CD4-positive, CD25-positive, alpha-beta regulatory T cell (primary cell): Measurements from ENCODE around the gene NOS1. TPM values are rescaled to one million over a fixed set of nuclear protein-coding genes. Genes with fewer than 3 reads are reported as not detected.
A peak's percentile ranks its signal among the peaks of the same experiment; 100 is the strongest.

ENCODE experiments used
- ATAC-seq, 2 donors: fragments of 150-1000 bp; cut with Tn5 transposase; one replicate each; pipeline ENCODE4 v1.10.0; 2021; ENCODE audit warnings: low read depth in 2 of 2, moderate number of reproducible peaks in 2 of 2, moderate library complexity in 1 of 2
- DNase-seq, 3 donors: peaks; one replicate each; pipeline versions ENCODE4 v3.0.0 to v3.0.0-alpha.2; 2012 to 2022; ENCODE audit warnings: mixed read lengths in 1 of 3
- H3K27ac ChIP-seq: one replicate; pipeline ENCODE4 v1.7.0; 2013; ENCODE audit warnings: mild to moderate bottlenecking, low read length; ENCODE audit not compliant: insufficient read depth, poor library complexity, severe bottlenecking
- H3K27me3 ChIP-seq: one replicate; pipeline ENCODE4 v1.7.0; 2013; ENCODE audit warnings: low read length; ENCODE audit not compliant: control insufficient read depth, insufficient read depth
- H3K36me3 ChIP-seq: one replicate; pipeline ENCODE4 v1.7.0; 2013; ENCODE audit warnings: mild to moderate bottlenecking, low read length, moderate library complexity; ENCODE audit not compliant: control insufficient read depth, insufficient read depth
- H3K4me1 ChIP-seq: 2 replicates; pipeline ENCODE4 v1.7.0; 2013; ENCODE audit warnings: mild to moderate bottlenecking, low read length; ENCODE audit not compliant: insufficient read depth, control insufficient read depth, poor library complexity, severe bottlenecking
- H3K4me3 ChIP-seq: one replicate; pipeline ENCODE4 v1.7.0; 2013; ENCODE audit warnings: low read depth, mild to moderate bottlenecking, low read length, moderate library complexity
- H3K9me3 ChIP-seq, 2 experiments: 1 replicate in 1 of 2; 2 replicates in 1 of 2; pipeline ENCODE4 v1.7.0; 2013; ENCODE audit warnings: low read length in 2 of 2, mild to moderate bottlenecking in 1 of 2, moderate library complexity in 1 of 2; ENCODE audit not compliant: control insufficient read depth in 2 of 2
- H3K27ac Mint-ChIP-seq, 3 donors: one replicate each; pipeline ENCODE4 v1.8.0; 2020 to 2022; ENCODE audit warnings: mild to moderate bottlenecking in 3 of 3, mixed read lengths in 3 of 3, moderate library complexity in 2 of 3
- H3K27me3 Mint-ChIP-seq: one replicate; pipeline ENCODE4 v1.8.0; 2022; ENCODE audit warnings: mild to moderate bottlenecking, mixed read lengths
- H3K36me3 Mint-ChIP-seq: one replicate; pipeline ENCODE4 v1.8.0; 2020; ENCODE audit warnings: mixed read lengths
- H3K4me1 Mint-ChIP-seq, 4 donors: one replicate each; pipeline ENCODE4 v1.8.0; 2020 to 2022; ENCODE audit warnings: mixed read lengths in 4 of 4, mild to moderate bottlenecking in 1 of 4
- H3K4me3 Mint-ChIP-seq, 4 donors: one replicate each; pipeline ENCODE4 v1.8.0; 2020 to 2022; ENCODE audit warnings: mild to moderate bottlenecking in 4 of 4, mixed read lengths in 4 of 4, moderate library complexity in 3 of 4
- H3K9me3 Mint-ChIP-seq, 7 donors: one replicate each; pipeline ENCODE4 v1.8.0; 2020 to 2022; ENCODE audit warnings: mixed read lengths in 7 of 7, mild to moderate bottlenecking in 3 of 7, moderate library complexity in 2 of 7
- polyA plus RNA-seq, 4 donors: library from polyadenylated mRNA; unstranded; fragments of 300-500 nt; fragmentation: Illumina TruSeq; gene quantifications; one replicate each; pipeline ENCODE4 v1.2.3, GENCODE V29; 2021
- total RNA-seq: library from RNA; stranded (reverse); gene quantifications from one replicate; pipeline ENCODE4 v1.2.3, GENCODE V29; 2022

The NOS1 gene
- total RNA-seq (not detected), polyA plus RNA-seq (not detected)

DNA sequence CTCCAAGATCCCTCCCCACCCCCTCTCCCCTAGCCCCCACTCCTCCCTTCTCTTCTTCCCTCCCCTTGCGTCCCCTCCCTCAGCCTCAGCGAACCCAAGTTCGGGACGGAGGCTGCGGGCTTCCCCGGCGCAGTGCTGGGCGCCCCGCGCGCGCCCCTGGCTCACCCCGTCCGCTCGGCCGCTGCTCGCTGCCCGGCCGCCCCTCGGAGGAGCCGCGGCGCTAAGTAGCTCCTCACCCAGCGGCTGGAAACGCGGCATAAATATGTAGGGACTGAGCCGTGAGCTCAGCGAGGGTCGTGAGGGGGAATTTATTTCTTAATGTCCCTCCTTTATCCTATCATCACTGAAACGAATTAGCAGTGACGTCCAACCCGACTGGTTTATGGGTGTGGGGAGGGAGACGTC is at the start of gene NOS1:
NOS1 (minus strand) TSS at position 280 of the 405 bp plus-strand sequence. CDS start 30,557 bp downstream, outside the sequence.
- H3K27me3 ChIP-seq = peaks cover 2% of the 10 kb centered on the region
- Mint-ChIP-seq H3K36me3 (no peaks in the 10 kb centered on the region), H3K27ac (no peak within 1 kb of the TSS), H3K4me3 (no peak within 1 kb of the TSS), H3K27me3 (peaks cover 45% of the 10 kb centered on the region), H3K9me3 (peaks cover 0 to 2% (median 0%) of the 10 kb centered on the region in 7 donors), H3K4me1 (no peaks in the 10 kb centered on the region)
- DNase-seq (no peak), ATAC-seq (no peak)
- H3K9me3 ChIP-seq = no peaks in the 10 kb centered on the region
- H3K4me1 ChIP-seq = no peaks in the 10 kb centered on the region
- no peaks in the 10 kb centered on the region for H3K36me3 ChIP-seq
- H3K4me3 ChIP-seq = no peak within 1 kb of the TSS
- no peak within 1 kb of the TSS for H3K27ac ChIP-seq

DNA sequence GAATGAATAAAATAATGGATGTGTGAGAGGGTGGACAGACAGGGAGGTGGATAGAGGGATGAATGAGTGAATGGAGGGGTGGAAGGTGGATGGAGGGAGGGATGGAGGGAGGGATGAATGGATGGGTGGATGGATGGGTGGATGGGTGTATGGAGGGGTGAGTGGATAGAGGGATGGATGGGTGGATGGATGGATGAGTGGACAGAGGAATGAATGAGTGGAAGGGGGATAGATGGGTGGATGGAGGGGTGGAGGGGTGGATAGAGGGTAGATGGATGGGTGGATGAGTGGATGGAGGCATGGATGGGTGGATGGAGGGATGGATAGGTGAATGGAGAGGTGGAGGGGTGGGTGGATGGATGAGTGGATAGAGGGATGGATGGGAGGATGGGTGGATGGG is 47.9 kb upstream of the NOS1 start:
- DNase-seq (no peak), ATAC-seq (no peak)
- Histone ChIP-seq H3K4me3 (no peak overlapping the region), H3K27ac (no peak overlapping the region), H3K4me1 (no peaks in the 10 kb centered on the region), H3K9me3 (no peaks in the 10 kb centered on the region), H3K36me3 (no peaks in the 10 kb centered on the region), H3K27me3 (no peaks in the 10 kb centered on the region)
- peaks cover 0 to 4% (median 0%) of the 10 kb centered on the region in 7 donors for H3K9me3 Mint-ChIP-seq
- no peak overlapping the region for H3K27ac Mint-ChIP-seq
- no peaks in the 10 kb centered on the region for H3K36me3 Mint-ChIP-seq
- no peak overlapping the region for H3K4me3 Mint-ChIP-seq
- H3K4me1 Mint-ChIP-seq = no peaks in the 10 kb centered on the region
- H3K27me3 Mint-ChIP-seq = no peaks in the 10 kb centered on the region

DNA sequence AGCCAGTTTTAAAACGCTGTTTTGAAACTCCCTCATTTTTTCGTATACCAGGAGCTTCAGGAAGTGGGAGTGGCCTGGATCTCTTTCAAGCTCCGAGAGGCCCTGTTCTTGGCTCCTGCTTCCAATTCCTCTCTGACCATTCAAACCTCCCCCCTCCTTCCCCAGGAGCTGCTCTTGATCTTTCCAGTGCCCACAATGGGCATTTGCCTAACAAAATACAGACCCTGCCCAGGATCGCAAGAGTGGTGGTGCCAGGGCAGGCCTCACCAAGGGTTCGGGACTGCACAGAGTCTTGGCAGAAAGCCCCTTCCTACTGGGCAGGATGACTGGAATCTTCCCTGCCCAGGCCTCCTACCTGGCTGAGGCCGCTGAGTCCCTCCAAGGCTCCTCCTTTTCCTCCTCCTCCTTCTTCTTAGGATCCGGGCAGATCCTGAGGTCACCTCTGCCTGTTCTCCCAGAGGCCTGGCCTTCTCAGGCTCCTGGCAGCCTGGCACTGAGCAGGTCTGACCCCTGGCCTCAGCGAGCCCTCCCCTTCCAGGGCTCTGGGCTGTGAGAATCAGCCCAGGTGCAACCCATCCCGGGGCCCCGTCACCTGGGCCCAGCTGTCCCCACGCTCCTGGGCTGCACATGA is 46.9 kb upstream of the NOS1 start:
- Mint-ChIP-seq H3K4me3 (no peak overlapping the region), H3K9me3 (peaks cover 0 to 4% (median 0%) of the 10 kb centered on the region in 7 donors)

DNA sequence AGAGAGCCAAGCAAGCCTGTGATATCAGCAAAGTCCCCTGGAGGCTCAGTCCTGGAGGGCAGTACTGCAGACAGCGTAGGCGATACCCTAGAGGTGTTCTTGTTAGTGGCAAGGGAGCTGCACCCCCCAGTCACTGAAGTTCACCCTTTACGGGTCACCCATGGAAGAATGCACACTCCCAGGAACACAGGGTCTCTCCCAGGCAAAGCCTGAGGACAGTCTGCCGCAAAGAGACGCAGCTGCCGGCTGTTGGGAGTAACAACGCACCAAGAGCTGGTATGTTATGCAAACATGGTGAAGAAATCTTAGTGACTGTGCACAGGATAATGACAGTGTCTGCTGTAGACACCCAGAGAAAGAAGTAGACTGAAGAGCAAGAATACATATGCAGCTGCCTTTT is 43.5 kb upstream of the NOS1 start:
- Histone ChIP-seq H3K27me3 (no peaks in the 10 kb centered on the region), H3K4me3 (no peak overlapping the region), H3K36me3 (no peaks in the 10 kb centered on the region), H3K27ac (no peak overlapping the region), H3K4me1 (no peaks in the 10 kb centered on the region), H3K9me3 (peaks cover 0 to 2% of the 10 kb centered on the region in 2 experiments)
- DNase-seq (no peak), ATAC-seq (peak in 1 of 2 donors; percentile 18)
- Mint-ChIP-seq H3K36me3 (no peaks in the 10 kb centered on the region), H3K4me1 (no peaks in the 10 kb centered on the region), H3K27ac (no peak overlapping the region), H3K27me3 (no peaks in the 10 kb centered on the region), H3K4me3 (no peak overlapping the region), H3K9me3 (peaks cover 0 to 12% (median 2%) of the 10 kb centered on the region in 7 donors)

More for the DNA sequence above, 46.9 kb upstream of the NOS1 start:
- Histone ChIP-seq H3K4me1 (no peaks in the 10 kb centered on the region), H3K27ac (no peak overlapping the region), H3K27me3 (no peaks in the 10 kb centered on the region), H3K36me3 (no peaks in the 10 kb centered on the region), H3K9me3 (peaks cover 0 to 2% of the 10 kb centered on the region in 2 experiments), H3K4me3 (no peak overlapping the region)
- no peak for DNase-seq
- Mint-ChIP-seq H3K27me3 (no peaks in the 10 kb centered on the region), H3K36me3 (no peaks in the 10 kb centered on the region), H3K4me1 (no peaks in the 10 kb centered on the region), H3K27ac (no peak overlapping the region)
- ATAC-seq = no peak

DNA sequence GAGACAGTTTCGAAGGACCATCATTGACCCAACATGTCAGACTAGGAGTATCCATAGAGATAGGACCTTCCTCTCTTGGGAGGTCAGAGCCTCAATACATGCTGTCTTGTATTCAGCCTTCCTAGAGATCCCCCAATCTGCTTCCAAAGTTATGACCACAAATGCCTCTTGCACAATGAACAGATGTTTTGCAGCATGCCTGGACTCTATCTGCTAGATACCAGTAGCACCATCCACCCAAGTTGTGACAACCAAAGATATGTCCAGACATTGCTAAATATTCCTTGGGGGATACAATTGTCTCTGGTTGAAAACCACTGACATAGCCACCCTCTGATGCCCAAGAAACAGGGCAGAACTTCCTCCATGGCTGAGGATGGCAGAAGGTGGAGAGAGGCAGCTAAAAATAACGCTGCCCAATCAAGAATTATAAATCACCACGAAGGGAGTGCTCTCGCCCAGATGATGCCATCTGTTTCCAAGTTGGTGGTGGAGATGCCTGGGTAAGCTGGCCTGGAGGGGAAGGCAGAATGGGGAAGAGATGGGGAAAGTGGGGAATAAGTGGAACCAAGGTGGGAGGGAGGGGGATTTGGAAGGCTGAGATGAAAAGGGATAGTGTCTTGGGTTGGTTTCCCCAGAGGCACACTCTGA is 42.9 kb upstream of the NOS1 start:
- H3K4me3 ChIP-seq = no peak overlapping the region
- peaks cover 0 to 2% of the 10 kb centered on the region in 2 experiments for H3K9me3 ChIP-seq
- Mint-ChIP-seq H3K4me1 (no peaks in the 10 kb centered on the region), H3K27ac (no peak overlapping the region), H3K36me3 (no peaks in the 10 kb centered on the region), H3K4me3 (no peak overlapping the region), H3K27me3 (no peaks in the 10 kb centered on the region), H3K9me3 (peaks cover 0 to 13% (median 2%) of the 10 kb centered on the region in 7 donors)
- no peak overlapping the region for H3K27ac ChIP-seq
- H3K4me1 ChIP-seq = no peaks in the 10 kb centered on the region
- DNase-seq = no peak
- no peaks in the 10 kb centered on the region for H3K36me3 ChIP-seq
- no peak for ATAC-seq
- no peaks in the 10 kb centered on the region for H3K27me3 ChIP-seq

DNA sequence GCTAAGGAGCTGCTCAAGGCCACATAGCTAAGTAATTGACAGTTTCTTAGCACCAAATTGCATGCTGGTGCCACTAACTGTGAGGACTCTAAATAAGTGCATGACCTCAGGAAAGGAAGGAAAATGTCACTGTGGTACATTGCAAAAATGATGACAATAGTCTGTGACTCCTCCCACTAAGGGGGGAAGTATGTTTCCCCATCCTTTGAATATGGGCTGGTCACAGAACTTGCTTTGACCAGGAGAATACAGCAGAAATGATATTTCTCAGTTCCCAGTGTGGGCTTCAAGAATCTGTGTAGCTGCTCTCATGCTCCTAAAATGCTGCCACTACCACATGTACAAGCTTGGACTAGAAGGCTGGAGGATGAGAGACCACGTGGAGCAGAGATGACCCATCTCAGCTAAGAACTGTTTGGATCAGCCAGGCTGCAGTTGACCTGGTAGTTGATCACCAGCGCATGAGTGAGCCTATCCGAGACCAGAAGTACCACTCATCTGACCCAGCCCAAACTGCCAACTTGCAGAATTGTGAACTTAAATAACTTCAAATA is 42.2 kb upstream of the NOS1 start:
- no peak overlapping the region for H3K27ac ChIP-seq
- peaks cover 0 to 2% of the 10 kb centered on the region in 2 experiments for H3K9me3 ChIP-seq
- H3K4me1 Mint-ChIP-seq = no peaks in the 10 kb centered on the region
- peaks cover 0 to 16% (median 5%) of the 10 kb centered on the region in 7 donors for H3K9me3 Mint-ChIP-seq
- H3K4me3 Mint-ChIP-seq = no peak overlapping the region
- H3K4me1 ChIP-seq = no peaks in the 10 kb centered on the region
- no peaks in the 10 kb centered on the region for H3K36me3 Mint-ChIP-seq
- H3K27me3 Mint-ChIP-seq = no peaks in the 10 kb centered on the region
- no peaks in the 10 kb centered on the region for H3K36me3 ChIP-seq
- DNase-seq (no peak), ATAC-seq (no peak)
- no peak overlapping the region for H3K27ac Mint-ChIP-seq
- no peak overlapping the region for H3K4me3 ChIP-seq
- H3K27me3 ChIP-seq = no peaks in the 10 kb centered on the region

DNA sequence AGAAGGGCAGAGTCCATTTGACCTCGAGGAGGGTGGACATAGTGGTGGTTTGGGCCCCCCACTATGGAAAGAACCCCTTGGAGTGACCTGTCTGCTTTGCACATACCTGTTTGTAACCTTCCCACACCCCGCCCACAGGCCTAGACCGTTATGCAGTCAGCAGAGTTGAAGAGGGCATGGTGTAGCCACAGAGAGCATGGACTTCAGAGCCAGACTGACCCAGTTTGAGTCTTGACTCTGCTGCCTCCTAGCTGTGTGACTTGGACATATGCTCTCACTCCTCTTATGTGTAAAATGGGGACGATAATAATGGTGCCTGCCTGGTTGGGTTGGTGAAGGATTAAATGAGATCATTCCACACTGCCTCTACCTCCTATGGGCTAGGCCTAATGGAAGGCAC is 40.9 kb upstream of the NOS1 start:
- no peaks in the 10 kb centered on the region for H3K36me3 Mint-ChIP-seq
- no peak overlapping the region for H3K4me3 Mint-ChIP-seq
- H3K9me3 Mint-ChIP-seq = peaks cover 0 to 16% (median 5%) of the 10 kb centered on the region in 7 donors
- Histone ChIP-seq H3K9me3 (peaks cover 0 to 2% of the 10 kb centered on the region in 2 experiments), H3K4me3 (no peak overlapping the region), H3K36me3 (no peaks in the 10 kb centered on the region), H3K4me1 (no peaks in the 10 kb centered on the region), H3K27me3 (no peaks in the 10 kb centered on the region), H3K27ac (no peak overlapping the region)
- DNase-seq = no peak
- no peak overlapping the region for H3K27ac Mint-ChIP-seq
- ATAC-seq = no peak
- no peaks in the 10 kb centered on the region for H3K4me1 Mint-ChIP-seq
- H3K27me3 Mint-ChIP-seq = no peaks in the 10 kb centered on the region
